HG03575 (cell line): Measurements from ENCODE around the gene PCCA.
"Not testable (repeated sequence)": the region's sequence is repeated elsewhere in the genome, so short reads cannot be mapped to it uniquely, and the experiment has no call there.

Source experiments
- ATAC-seq: cut with Tn5 transposase; IDR thresholded peaks from one replicate; pipeline ENCODE4 v1.9.1; 2021; ENCODE audit not compliant: unreplicated experiment, insufficient number of reproducible peaks, low FRiP score; ENCODE audit errors: extremely low read depth

The PCCA gene

GRCh38 chr13:100521851-100522617, 433.1 kb downstream of the PCCA start:
- ATAC-seq: no peak

DNA sequence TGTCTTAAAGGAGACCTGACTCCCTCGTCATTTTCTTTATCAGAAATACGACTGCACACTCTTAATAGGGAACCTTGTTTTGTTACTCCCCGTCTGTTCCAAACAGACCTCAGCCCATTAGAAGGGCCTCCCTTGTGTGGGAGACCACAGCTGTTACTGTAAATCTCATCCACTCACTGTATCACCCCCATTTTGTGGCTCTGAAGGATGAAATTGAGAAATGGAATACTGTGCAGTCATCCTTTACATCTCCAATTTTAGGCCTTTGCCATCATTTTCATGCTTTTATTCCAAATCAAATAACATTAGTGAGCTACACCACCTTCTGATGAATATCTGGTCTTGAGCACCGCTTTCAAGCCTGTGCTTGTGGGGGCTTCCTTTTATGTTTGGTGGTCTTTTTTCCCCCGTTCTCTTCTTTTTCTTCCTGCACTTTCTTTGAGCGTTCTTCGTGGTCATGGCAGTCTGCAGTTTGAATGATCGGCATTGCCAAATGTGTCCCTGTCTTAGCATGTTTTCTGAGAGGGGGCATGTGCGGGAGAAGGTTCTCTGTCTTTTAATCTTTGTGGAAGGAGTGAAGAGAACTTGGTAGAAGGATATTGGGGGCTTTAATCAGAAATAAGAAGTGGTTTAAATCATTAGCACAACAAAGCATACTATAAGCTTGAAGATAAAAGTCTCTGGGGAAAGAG, 433.9 kb downstream of the PCCA start:
- ATAC-seq: no peak

DNA sequence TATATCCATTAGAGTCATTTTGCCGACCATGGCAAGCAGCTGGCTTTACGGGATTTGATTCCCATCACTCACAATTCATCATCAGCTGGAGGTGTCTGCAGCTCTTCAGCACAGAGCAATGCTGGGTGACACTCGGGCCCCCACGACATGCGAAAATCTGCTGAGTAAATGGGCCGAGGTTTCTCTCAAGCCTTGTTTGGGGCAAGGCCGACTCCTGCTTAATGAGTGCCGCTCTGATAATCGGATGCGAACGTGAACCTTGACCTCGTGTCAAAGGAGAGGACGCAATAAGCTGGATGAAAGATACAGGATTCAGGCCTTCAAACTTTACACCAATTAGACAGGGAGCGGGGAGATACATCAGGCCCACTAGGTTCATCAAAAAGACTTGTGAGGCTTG, 434.5 kb downstream of the PCCA start:
- ATAC-seq: no peak

DNA sequence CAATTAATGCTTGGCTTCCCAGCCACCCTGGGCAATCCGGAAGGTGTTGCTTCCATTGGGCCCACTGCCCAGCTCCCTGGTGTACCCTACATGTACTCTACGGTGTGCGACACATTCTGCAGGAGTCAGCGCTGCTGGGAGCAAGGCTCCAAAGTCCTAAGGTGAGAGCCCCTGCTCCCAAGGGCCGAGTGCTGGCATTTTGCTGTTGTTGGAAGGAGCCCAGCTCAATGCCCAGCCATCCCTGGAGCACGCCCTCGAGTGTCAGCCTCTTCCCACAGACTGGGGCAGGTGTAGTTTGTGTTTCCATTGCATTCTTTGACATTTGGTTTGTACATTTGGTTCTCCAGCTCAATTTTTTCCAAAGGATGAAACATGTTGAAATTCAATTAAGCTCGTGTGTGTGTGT, 435.1 kb downstream of the PCCA start:
- ATAC-seq: no peak

- not testable (repeated sequence) for ATAC-seq
These were observed 435.8 kb downstream of the PCCA start for GRCh38 chr13:100524688-100525087.

- ATAC-seq: no peak
These were observed 436.8 kb downstream of the PCCA start for GRCh38 chr13:100525453-100526317.

GRCh38 chr13:100526318-100527000, 437.6 kb downstream of the PCCA start:
- ATAC-seq: no peak

GRCh38 chr13:100527644-100528043, 438.8 kb downstream of the PCCA start:
- ATAC-seq: no peak

GRCh38 chr13:100528353-100528752, 439.5 kb downstream of the PCCA start:
- no peak for ATAC-seq

DNA sequence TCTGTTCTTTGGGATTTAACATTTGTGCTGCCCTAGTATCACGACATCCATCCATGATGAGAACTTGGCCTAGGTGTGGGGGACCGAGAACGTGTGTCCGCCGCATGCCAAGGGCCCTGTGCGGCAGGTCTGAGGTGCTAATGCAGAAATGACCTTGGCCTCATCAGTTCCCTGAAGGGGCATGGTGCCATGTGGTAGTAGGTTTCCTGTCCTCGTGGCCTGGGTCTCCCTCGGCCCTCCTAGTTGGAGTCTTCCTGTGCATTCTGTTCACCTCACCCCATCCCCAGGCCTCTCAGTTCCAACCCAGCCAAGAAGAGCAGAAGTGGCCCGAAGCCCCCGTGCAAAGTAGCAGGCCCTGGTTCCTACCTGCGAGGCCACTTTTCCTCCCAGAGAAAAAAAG, 439.9 kb downstream of the PCCA start:
- no peak for ATAC-seq

GRCh38 chr13:100529666-100530377, 440.9 kb downstream of the PCCA start:
- ATAC-seq: no peak

DNA sequence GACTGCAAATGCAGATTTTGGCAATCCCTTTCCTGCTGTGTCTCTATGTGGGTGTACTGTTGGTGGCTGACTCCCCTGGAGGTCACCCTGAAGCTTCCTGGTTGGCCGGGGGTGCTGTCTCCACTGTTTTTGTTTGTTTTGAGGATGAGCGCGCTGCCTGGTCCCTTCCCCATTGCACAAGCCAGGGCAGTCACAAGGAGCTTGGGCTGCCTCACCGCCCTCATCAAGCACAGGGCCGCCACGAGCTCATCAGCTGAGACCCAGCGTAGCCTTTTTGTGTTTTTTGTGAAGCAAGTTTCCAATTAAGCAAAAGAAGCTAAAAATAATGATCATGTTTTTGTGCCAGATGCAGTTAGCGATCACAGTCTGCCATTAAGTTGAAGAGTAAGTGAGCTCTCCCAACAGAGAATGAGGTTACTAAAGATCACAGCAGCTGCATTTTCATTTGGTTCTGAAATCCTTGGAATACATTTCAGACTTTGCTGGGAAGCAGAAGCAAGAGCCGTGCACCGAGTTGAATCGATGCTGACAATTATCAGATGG, 441.8 kb downstream of the PCCA start:
- ATAC-seq: no peak

GRCh38 chr13:100532090-100532766, 443.3 kb downstream of the PCCA start:
- no peak for ATAC-seq

- no peak for ATAC-seq
These were observed 444.0 kb downstream of the PCCA start for GRCh38 chr13:100532836-100533435.

- no peak for ATAC-seq
These were observed 444.7 kb downstream of the PCCA start for GRCh38 chr13:100533588-100534041.

- ATAC-seq: no peak
These were observed 445.4 kb downstream of the PCCA start for GRCh38 chr13:100534147-100534843.

DNA sequence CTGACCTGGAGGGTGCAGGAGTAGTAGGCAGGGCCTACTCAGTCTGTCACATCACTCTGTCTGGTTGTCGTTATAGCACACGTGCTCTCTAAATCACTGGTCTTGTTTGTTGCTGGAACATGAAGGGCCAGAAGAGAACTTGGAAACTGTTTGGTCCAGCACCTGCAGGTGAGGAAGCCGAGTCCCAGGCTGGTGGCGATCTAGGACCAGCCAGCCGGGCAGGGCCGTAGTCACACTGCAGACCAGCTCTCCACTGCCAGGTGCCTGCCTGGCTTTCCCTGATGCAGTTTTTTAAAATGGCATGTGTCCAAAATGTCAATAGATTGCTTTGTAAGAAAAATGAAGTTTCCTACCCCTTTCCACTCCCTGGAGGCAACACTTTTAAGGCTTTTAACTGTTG, 446.0 kb downstream of the PCCA start:
- no peak for ATAC-seq
